ENCODE data around the gene RHBDD2.

DNA sequence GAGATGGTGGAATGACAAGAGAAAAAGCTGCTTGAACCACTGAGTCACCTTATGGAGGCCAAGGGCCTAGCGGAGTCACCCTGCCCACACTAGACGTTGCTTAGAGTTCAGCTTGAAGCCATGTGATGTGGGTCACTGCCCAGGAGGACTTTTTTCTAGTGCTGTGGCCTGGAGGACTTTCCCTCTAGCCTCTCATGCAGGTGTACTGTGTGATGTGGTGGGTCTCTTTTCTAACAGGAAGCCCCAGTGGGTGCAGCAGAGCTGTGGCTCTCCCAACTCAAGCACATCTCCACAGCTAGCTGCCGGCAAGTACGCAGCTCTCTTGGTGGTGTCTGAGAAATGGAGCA lies 49.7 kb downstream of the RHBDD2 start:
- TF ChIP-seq, protein P1, sequence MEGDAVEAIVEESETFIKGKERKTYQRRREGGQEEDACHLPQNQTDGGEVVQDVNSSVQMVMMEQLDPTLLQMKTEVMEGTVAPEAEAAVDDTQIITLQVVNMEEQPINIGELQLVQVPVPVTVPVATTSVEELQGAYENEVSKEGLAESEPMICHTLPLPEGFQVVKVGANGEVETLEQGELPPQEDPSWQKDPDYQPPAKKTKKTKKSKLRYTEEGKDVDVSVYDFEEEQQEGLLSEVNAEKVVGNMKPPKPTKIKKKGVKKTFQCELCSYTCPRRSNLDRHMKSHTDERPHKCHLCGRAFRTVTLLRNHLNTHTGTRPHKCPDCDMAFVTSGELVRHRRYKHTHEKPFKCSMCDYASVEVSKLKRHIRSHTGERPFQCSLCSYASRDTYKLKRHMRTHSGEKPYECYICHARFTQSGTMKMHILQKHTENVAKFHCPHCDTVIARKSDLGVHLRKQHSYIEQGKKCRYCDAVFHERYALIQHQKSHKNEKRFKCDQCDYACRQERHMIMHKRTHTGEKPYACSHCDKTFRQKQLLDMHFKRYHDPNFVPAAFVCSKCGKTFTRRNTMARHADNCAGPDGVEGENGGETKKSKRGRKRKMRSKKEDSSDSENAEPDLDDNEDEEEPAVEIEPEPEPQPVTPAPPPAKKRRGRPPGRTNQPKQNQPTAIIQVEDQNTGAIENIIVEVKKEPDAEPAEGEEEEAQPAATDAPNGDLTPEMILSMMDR (IDR thresholded peaks at IDR 0.05; ENCODE audit: borderline replicate concordance, extremely low read depth, low read length, poor library complexity, severe bottlenecking), result no peak
- TF ChIP-seq EZH2 (IDR thresholded peaks at IDR 0.05; ENCODE audit: borderline replicate concordance, low read depth, low read length, severe bottlenecking), result no peak
